GM19240 (cell line): ENCODE measurements around the gene OVCH1.
"Not testable (repeated sequence)": the region's sequence is repeated elsewhere in the genome, so short reads cannot be mapped to it uniquely, and the experiment has no call there.

Experiments
- DNase-seq: peaks from one replicate; pipeline ENCODE4 v3.0.0; 2011; ENCODE audit warnings: low spot score; ENCODE audit not compliant: insufficient read length

OVCH1 gene

GRCh38 chr12:29499235-29499634, 1.7 kb upstream of the OVCH1 start:
- DNase-seq = no peak

DNA sequence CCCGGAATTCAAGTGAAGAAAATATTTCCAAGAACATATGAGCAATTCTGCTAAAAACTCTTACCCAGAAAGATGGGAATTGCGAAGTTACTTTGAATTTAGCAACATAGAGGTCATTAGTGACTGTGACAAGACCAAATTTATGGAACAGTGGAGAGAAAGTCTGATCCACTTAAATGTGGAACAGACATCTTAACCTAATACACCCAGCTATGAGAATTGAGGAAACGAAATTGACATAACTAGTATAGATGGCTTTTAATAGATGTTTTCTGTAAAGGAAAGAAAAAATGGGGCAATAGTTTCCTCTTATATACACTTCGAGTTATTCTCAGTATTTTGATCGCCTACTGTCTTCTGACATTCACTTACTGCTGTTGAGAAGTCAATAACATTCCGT, 4.6 kb downstream of the OVCH1 start:
- no peak for DNase-seq

- DNase-seq = no peak
Observed at GRCh38 chr12:29486972-29487371, 10.5 kb downstream of the OVCH1 start.

GRCh38 chr12:29463198-29463597, 34.3 kb downstream of the OVCH1 start:
- DNase-seq = no peak

DNA sequence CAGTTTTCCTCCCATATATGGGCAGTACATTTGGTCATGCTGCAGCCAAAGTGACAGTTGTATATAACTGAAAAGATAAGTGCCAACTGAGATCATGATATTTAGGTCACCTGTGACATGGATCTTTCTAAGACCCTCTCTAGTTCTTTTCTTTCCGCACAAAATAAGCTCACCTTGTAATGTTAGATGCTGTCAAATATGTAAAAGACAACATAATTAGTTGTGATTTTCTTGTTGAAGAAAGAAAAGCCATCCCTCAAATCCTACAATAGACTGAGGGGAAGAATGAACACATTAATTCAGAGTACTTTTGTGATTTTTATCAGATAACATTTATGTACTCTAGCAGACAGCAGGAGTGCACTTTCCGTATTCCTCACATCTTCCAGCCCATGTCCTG, 37.4 kb downstream of the OVCH1 start:
- DNase-seq = no peak

DNA sequence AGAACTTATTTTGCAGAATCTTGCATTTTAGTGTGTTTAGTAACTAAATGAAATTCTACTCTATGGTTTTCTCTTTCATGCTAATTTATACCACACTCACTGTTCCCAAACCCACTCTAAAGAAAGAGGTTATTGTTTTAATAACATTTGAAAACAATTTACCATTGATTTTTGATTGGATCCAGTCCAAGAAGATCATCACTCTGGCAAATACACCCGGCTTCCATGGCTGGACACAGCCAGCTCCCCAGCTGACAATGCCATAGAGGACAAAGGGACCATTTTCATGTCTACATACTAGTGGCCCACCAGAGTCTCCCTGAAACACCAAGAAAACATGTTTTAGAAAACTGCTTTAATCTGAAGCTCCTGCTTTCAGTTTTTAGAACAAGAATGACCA, 42.4 kb downstream of the OVCH1 start:
- no peak for DNase-seq

DNA sequence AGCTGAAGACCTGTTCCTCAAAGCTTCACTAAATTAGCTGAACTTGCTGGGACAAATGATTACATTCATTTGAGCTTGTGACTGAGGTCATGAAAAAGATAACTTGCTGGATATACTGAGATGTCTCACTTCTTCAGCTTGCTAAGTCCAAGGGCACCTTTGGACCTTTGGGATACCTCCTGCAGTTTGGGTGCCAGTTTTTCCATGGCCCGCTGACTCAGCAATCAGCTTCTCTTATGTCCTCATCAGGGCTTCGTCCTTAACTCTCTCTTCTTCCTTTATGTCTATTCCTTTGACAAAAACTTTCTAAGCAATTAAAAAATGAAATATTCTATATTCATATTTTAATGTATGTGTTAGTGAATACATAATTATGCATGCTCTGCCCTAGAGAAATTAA, 45.6 kb downstream of the OVCH1 start:
- no peak for DNase-seq

GRCh38 chr12:29448157-29448556, 49.3 kb downstream of the OVCH1 start:
- no peak for DNase-seq

DNA sequence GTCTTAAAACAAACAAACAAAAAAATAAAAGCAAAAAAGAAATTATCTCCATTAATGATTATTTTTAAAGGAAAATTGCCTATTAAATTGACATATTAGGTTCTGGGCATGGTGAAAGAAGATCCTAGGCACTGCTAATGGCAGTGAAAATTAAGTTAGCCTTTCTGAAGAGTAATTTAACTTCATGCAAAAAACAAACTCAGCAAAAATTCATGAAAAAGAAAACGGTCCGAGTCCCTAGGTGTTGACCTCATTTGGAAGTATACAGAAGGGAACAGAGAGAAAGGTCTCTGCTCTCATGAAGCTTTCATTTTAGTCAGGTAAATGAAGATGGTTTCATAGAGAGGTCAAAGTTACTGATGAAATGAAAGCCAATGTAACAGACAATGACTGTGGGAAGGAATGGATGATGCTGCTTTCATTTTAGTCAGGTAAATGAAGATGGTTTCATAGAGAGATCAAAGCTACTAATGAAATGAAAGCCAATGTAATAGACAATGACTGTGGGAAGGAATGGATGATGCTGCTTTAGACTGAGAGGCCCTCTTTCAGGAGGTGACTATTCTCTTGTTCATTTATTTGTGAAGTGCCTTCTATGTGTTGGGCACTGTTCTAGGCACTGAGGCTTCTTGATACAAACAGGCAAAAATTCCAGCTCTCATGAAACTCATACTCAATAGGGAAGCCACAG, 50.1 kb downstream of the OVCH1 start:
- DNase-seq = no peak

DNA sequence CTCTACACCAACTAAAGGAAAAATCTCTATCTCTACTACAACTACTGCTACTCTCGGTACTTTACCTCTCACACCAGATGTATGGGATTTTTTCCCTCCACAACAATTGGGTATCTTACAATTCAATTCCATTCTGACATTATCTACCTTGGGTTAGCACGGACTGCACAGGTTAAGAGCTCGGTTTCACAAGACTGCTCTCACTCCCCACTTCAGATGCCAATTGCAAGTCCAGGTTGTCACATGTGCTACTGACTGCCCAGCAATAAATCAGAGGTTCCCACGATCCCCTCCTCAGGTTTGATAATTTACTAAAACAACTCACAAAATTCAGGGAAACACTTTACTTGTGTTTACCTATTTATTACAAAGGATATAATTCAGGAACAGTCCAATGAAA, 58.0 kb downstream of the OVCH1 start:
- DNase-seq = no peak

- DNase-seq = no peak
Observed at GRCh38 chr12:29438752-29439408, 58.6 kb downstream of the OVCH1 start.

DNA sequence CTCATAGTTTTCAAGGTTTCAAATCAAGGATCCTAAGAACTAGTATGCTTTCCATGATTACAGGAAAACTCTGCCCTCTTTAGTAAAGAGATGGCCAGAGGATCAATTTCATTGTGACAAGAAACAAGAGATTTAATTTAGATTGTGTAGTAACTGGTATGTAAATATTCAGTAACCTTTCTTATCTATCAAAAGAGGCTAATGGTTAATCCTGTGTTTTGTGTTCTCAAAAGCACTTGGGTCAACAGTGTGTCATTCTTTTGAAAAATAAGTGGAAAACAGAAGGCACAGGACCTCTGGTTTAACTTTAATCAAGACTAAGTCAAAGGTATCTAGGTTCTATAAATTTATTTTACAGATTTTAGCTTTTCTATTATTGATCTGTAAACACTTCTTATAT, 59.9 kb downstream of the OVCH1 start:
- no peak for DNase-seq

- not testable (repeated sequence) for DNase-seq
Observed at GRCh38 chr12:29436815-29437214, 60.7 kb downstream of the OVCH1 start.

- no peak for DNase-seq
Observed at GRCh38 chr12:29431513-29431912, 66.0 kb downstream of the OVCH1 start.

- DNase-seq = no peak
Observed at GRCh38 chr12:29430716-29431044, 66.8 kb downstream of the OVCH1 start.

- DNase-seq = no peak
Observed at GRCh38 chr12:29429999-29430715, 67.3 kb downstream of the OVCH1 start.

DNA sequence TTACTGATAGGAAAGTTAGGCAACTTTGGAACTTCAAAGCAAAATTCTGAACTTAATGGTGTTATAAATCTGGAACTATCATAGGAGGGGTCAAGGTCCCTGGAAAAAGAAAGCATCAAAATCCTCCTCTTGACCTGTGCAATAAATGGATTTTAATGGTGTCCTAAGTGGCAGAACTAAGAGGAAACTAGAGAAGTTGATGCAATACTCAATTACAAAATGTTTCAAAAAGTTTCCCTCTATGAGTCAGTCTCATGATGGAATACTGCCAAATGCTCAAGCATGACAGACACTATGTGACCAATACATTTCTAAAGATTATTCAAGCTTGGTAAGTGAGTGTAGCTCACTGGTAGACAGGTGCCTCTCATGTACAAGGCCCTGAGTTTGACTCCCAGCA, 68.9 kb downstream of the OVCH1 start:
- no peak for DNase-seq

GRCh38 chr12:29427964-29428363, 69.5 kb downstream of the OVCH1 start:
- DNase-seq = peak; percentile 33

- no peak for DNase-seq
Observed at GRCh38 chr12:29426498-29426897, 71.0 kb downstream of the OVCH1 start.

- DNase-seq = no peak
Observed at GRCh38 chr12:29425722-29426121, 71.8 kb downstream of the OVCH1 start.

DNA sequence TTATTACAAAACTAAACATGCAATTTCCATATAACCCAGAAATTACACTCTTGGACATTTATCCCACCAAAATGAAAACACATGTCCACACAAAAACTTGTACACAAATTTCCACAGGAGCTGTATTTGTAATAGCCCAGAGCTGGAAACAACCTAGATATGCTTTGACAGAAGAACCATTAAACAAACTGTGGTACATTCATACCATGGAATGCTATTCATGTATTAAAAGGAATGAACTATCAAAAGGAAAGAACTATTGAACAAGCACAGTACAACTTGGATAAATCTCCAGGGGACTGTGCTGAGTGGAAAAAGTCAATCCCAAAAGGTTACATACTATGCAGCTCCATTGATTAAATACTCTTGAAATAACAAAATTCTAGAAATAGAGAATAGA, 80.7 kb downstream of the OVCH1 start:
- DNase-seq = no peak

DNA sequence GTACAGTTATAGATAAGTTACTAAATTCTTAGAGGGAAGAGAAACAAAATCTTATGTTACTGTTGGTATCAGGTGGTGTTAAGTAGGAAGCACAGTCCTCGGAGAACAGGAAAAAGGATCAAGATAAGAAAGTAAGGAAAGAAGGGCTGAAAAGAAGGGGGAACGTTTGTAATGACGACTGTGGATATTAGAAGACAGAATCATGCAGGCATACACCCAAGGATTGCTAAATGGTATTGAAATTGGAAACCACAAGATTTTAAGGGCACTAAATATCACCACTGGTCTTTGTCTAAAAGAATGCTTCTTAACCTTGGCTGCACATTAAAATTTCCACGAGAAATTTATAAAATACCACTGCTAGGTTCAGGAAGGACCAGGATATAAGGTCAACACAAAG, 82.4 kb downstream of the OVCH1 start:
- DNase-seq = no peak

- DNase-seq = no peak
Observed at GRCh38 chr12:29414368-29414767, 83.1 kb downstream of the OVCH1 start.
